SK-MEL-5 (cell line): ENCODE measurements around the gene CSF2RB. TPM values are rescaled to one million over a fixed set of nuclear protein-coding genes. Genes with fewer than 3 reads are reported as not detected.

Experiments used
- DNase-seq: peaks from one replicate; pipeline ENCODE4 v3.0.0-alpha.2; 2016; ENCODE audit warnings: low read depth, low spot score
- in situ Hi-C: cut with HindIII; loops from 2 replicates; pipeline ENCODE4 v1.10.0; 2016; ENCODE audit warnings: low sequenced_read_pairs, high pct_unique_total_duplicates, low pct_unique_long_range_greater_than_20kb
- total RNA-seq: library from RNA; depleted of rRNA; stranded (reverse); fragments of >200 nt; shearing (Covaris generic); gene quantifications from 2 replicates; pipeline ENCODE4 v1.2.3, GENCODE V29; 2014

Gene CSF2RB
- total RNA-seq, 1 experiment from 2014 or later, result not detected

- in situ Hi-C loops, result no loop called here
These were observed 28.9 kb upstream of the CSF2RB start for GRCh38 chr22:36884349-36885158.

GRCh38 chr22:36885474-36885873, 28.0 kb upstream of the CSF2RB start:
- in situ Hi-C loops, result no loop called here
- no peak for DNase-seq

More at GRCh38 chr22:36884349-36885158, 28.9 kb upstream of the CSF2RB start:
- DNase-seq, result no peak

GRCh38 chr22:36886016-36886415, 27.4 kb upstream of the CSF2RB start:
- in situ Hi-C loops, result no loop called here
- DNase-seq, result no peak

GRCh38 chr22:36887162-36887561, 26.3 kb upstream of the CSF2RB start:
- in situ Hi-C loops, result no loop called here
- DNase-seq, result no peak

- no peak for DNase-seq
- in situ Hi-C loops, result no loop called here
These were observed 21.8 kb upstream of the CSF2RB start for GRCh38 chr22:36891646-36892045.

- in situ Hi-C loops, result no loop called here
These were observed 21.1 kb upstream of the CSF2RB start for GRCh38 chr22:36892292-36892691.

GRCh38 chr22:36893262-36893661, 20.2 kb upstream of the CSF2RB start:
- in situ Hi-C loops, result no loop called here
- no peak for DNase-seq

More at GRCh38 chr22:36892292-36892691, 21.1 kb upstream of the CSF2RB start:
- DNase-seq, result no peak

- in situ Hi-C loops, result no loop called here
- DNase-seq, result no peak
These were observed 19.2 kb upstream of the CSF2RB start for GRCh38 chr22:36894266-36894665.

- in situ Hi-C loops, result no loop called here
- no peak for DNase-seq
These were observed 15.8 kb upstream of the CSF2RB start for GRCh38 chr22:36897611-36898010.

GRCh38 chr22:36898690-36899089, 14.7 kb upstream of the CSF2RB start:
- in situ Hi-C loops, result no loop called here
- no peak for DNase-seq

- no peak for DNase-seq
- in situ Hi-C loops, result no loop called here
These were observed 13.9 kb upstream of the CSF2RB start for GRCh38 chr22:36899498-36899897.

GRCh38 chr22:36900225-36900624, 13.2 kb upstream of the CSF2RB start:
- no peak for DNase-seq
- in situ Hi-C loops, result no loop called here

- DNase-seq, result no peak
- in situ Hi-C loops, result no loop called here
These were observed 12.5 kb upstream of the CSF2RB start for GRCh38 chr22:36900880-36901279.

- in situ Hi-C loops, result no loop called here
- DNase-seq, result no peak
These were observed 11.9 kb upstream of the CSF2RB start for GRCh38 chr22:36901411-36902142.

GRCh38 chr22:36902143-36902926, 11.1 kb upstream of the CSF2RB start:
- in situ Hi-C loops, result no loop called here
- DNase-seq, result no peak

- in situ Hi-C loops, result no loop called here
- no peak for DNase-seq
These were observed 9.1 kb upstream of the CSF2RB start for GRCh38 chr22:36904260-36904880.

GRCh38 chr22:36907253-36908195, 5.9 kb upstream of the CSF2RB start:
- DNase-seq, result no peak
- in situ Hi-C loops, result no loop called here
